Gastroesophageal sphincter (tissue), 3 donors: Measurements from ENCODE around the gene PLA2G2A.

ENCODE experiments used
- EP300 ChIP-seq: sonication (generic); formaldehyde crosslinking; IDR thresholded peaks from one replicate; pipeline ENCODE4 v1.6.1; 2017; ENCODE audit warnings: antibody characterized with exemption, mild to moderate bottlenecking
- POLR2A ChIP-seq, 2 donors: fragments of 450-650 bp; IDR thresholded peaks; one replicate each; pipeline ENCODE4 v1.6.1; 2017; ENCODE audit warnings: antibody characterized with exemption in 2 of 2, mild to moderate bottlenecking in 2 of 2, moderate library complexity in 1 of 2
- TF ChIP-seq, protein P1 (sequence below), 4 experiments: fragments of 200-600 bp in 2 of 4; fragments of 450-650 bp in 2 of 4; sonication (generic) in 1 of 4; IDR thresholded peaks; one replicate each; pipeline ENCODE4 v1.5.1; 2017 to 2019; ENCODE audit warnings: antibody characterized with exemption in 4 of 4, mild to moderate bottlenecking in 2 of 4, moderate library complexity in 2 of 4

GRCh38 chr1:19981507-19982312, 2.3 kb upstream of the PLA2G2A start:
- TF ChIP-seq POLR2A (IDR thresholded peaks at IDR 0.05) (no peak), EP300 (no peak)
- TF ChIP-seq, protein P1, sequence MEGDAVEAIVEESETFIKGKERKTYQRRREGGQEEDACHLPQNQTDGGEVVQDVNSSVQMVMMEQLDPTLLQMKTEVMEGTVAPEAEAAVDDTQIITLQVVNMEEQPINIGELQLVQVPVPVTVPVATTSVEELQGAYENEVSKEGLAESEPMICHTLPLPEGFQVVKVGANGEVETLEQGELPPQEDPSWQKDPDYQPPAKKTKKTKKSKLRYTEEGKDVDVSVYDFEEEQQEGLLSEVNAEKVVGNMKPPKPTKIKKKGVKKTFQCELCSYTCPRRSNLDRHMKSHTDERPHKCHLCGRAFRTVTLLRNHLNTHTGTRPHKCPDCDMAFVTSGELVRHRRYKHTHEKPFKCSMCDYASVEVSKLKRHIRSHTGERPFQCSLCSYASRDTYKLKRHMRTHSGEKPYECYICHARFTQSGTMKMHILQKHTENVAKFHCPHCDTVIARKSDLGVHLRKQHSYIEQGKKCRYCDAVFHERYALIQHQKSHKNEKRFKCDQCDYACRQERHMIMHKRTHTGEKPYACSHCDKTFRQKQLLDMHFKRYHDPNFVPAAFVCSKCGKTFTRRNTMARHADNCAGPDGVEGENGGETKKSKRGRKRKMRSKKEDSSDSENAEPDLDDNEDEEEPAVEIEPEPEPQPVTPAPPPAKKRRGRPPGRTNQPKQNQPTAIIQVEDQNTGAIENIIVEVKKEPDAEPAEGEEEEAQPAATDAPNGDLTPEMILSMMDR (IDR thresholded peaks at IDR 0.05) = no peak
